Activated CD8-positive, alpha-beta memory T cell treated with anti-CD3 and anti-CD28 coated beads, Interleukin-2, amount 50 U/mL, for 48 hours (primary cell): Measurements from ENCODE around the gene CCNL2.
A peak's percentile ranks its signal among the peaks of the same experiment; 100 is the strongest.

Experiments used
- DNase-seq: peaks from one replicate; pipeline ENCODE4 v3.0.0-alpha.2; 2020

CCNL2 gene

DNA sequence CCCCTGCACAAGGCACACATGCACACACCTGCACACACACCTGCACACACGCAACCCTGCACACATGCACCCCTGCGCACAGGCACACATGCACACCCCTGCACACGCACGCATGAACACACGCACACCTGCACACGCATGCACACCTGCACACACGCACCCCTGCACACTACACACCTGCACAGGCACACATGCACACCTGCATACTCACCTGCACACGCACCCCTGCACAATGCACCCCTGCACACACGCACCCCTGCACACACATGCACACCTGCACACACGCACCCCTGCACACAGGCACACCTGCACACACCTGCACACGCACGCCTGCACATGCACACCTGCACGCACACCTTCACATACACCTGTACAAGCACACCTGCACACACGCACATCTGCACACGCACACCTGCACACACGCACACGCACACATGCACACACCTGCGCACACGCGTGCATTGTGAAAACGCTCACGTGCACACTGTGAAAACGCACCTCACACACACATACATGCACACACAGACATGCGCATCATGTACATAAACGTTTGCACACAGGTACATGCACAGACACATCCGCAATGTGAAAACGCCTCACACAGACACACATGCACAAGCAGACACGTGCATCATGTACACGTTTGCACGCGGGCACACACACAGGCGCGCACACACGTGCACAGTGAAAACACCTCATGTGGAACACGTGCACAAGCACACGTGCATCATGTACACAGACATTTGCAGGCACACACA, 58.2 kb downstream of the CCNL2 start:
- no peak for DNase-seq

DNA sequence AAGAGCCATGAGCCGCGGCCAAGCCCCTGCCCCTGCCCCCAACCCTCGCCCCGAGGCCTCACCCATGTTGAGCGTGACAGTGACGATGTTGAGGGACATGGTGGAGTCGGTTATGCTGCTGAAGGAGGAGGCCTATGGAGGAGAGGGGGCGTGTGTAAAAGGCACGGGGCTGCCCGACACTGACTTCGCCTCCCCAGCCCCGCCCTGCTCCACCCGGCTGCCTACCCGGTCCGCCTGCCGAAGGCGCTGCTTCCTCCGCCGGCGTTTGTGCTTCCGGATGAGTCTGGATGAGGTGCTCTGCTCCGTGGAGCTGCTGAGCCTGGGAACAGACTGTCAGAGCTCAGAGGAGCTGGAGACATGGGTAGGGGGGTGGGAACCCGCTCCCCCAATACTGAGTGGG, 59.0 kb downstream of the CCNL2 start:
- no peak for DNase-seq

DNA sequence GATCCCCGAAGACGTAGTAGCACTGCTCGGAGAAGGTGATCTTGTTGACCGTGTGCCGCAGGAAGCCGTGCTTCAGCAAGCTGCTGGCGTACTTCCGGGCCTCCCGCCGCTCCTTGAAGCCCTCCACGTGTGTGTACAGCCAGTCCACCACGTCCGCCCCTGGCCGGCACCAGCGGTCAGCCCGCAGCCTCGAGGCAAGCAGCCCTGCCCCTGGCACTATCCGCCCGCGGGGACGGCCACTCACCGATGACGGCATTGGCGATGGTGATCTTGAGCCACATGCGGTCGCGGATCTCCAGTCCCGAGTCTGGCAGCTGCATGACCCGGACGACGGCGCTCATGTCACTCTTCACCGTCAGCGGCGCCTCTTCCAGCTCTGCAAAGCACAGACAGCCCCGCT, 60.9 kb downstream of the CCNL2 start:
- DNase-seq: no peak

DNA sequence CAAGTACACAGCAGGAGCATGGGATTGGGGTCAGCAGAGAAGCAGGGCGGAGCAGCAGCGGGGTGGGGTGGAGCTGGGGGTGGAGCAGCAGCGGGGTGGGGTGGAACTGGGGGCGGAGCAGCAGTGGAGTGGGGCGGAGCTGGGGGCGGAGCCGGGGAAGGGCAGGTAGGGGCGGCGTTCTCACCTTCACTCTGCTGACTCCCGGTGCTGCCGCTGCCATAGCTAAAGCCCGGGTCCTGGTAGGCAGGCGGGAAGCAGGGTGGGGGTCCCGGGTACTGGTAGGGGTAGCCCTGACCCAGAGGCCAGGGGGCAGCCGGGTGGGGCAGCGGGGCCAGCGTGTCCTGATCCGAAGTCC, 61.4 kb downstream of the CCNL2 start:
- peak; percentile 79 for DNase-seq

DNA sequence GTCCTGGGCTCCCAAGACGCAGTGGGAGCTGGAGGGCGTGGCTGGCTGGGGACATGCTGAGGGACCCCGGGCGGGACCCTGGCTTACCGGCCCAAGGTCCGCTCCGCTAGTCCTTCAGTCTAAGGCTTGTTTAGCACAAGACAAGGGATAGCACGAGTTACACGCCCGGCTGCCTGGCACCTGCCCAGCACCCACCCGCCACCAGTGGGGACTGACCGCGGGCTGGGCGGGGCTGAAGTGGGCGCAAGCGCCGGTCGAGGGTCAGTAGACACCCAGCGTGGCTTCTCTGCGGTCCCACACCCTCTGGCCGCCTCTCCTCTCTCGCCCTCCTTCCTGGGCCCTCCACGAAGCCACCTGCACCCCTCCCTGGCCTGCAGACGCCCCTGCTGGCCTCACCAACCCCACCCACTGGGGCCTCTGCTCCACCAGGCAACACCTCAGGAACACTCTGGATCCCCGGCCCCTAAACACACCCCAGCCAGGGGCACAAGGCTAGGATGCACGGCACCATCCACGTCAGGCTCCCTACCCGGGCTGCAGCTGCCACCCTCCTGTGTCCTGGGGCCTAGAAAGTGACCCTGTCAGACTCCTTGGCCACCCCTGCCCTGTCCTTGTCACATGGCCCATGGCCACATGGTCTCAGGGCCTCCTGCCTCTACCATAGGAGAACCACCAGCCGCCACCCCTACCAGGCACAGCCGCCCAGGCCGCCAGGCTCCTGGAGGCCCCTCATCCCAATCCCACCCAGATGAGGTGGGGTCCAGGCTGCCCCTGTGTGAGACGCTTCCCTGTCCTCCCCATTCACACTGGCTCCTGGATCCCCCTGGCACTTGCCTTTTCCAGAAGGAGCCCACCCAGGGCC, 62.0 kb downstream of the CCNL2 start:
- no peak for DNase-seq

- no peak for DNase-seq
Observed at GRCh38 chr1:1336446-1336845, 62.7 kb downstream of the CCNL2 start.

- no peak for DNase-seq
Observed at GRCh38 chr1:1335792-1336248, 63.3 kb downstream of the CCNL2 start.
